Caco-2 (cell line): ENCODE measurements around the gene CD27. TPM values are rescaled to one million over a fixed set of nuclear protein-coding genes. Genes with fewer than 3 reads are reported as not detected.

ENCODE experiments used
- BruUV-seq: library from RNA; stranded (reverse); fragments of 400-500 nt; replicated peaks from 2 replicates; lab custom pipeline; 2021; lab: Mats Ljungman, UMichigan
- CTCF ChIA-PET: fragments of 300-600 bp; sonication (Branson Sonifier 250); formaldehyde crosslinking; loops from one replicate; lab custom pipeline; 2022; ENCODE audit warnings: antibody characterized with exemption; lab: Charles Lee
- POLR2A ChIA-PET: fragments of 300-600 bp; sonication (Branson Sonifier 250); formaldehyde crosslinking; loops from one replicate; lab custom pipeline; 2022; ENCODE audit warnings: antibody characterized with exemption; lab: Charles Lee
- DNase-seq, 2 experiments: peaks; one replicate each; pipeline versions ENCODE4 v3.0.0 to v3.0.0-alpha.2; 2020 to 2022
- H3K27me3 ChIP-seq: replicated peaks from 2 replicates; pipeline ENCODE4 v1.6.0; 2011; ENCODE audit warnings: low read length; ENCODE audit not compliant: control insufficient read depth, insufficient read depth
- H3K36me3 ChIP-seq: 2 replicates; pipeline ENCODE4 v1.5.1; 2011; ENCODE audit warnings: low read length; ENCODE audit not compliant: control insufficient read depth, insufficient read depth
- H3K4me1 ChIP-seq: fragments of 250-450 bp; sonication (Bioruptor Pico); 2 replicates; pipeline ENCODE4 v1.5.1; 2020; ENCODE audit warnings: mild to moderate bottlenecking
- H3K4me3 ChIP-seq: 2 replicates; pipeline ENCODE4 v1.5.1; 2011; ENCODE audit warnings: low read depth, mild to moderate bottlenecking, control low read depth, low read length
- H3K9me3 ChIP-seq: fragments of 250-450 bp; sonication (Bioruptor Pico); 2 replicates; pipeline ENCODE4 v1.5.1; 2020; ENCODE audit warnings: mild to moderate bottlenecking, moderate library complexity
- H3K27ac Mint-ChIP-seq: one replicate; pipeline ENCODE4 v1.8.0; 2022; ENCODE audit warnings: mixed read lengths; ENCODE audit not compliant: unreplicated experiment
- H3K27me3 Mint-ChIP-seq: one replicate; pipeline ENCODE4 v1.8.0; 2022; ENCODE audit warnings: mixed read lengths; ENCODE audit not compliant: insufficient read depth, unreplicated experiment
- H3K36me3 Mint-ChIP-seq: one replicate; pipeline ENCODE4 v1.8.0; 2022; ENCODE audit warnings: mild to moderate bottlenecking, mixed read lengths; ENCODE audit not compliant: insufficient read depth, unreplicated experiment
- H3K4me1 Mint-ChIP-seq: one replicate; pipeline ENCODE4 v1.8.0; 2022; ENCODE audit warnings: low read depth, mixed read lengths; ENCODE audit not compliant: unreplicated experiment
- H3K4me3 Mint-ChIP-seq: one replicate; pipeline ENCODE4 v1.8.0; 2022; ENCODE audit warnings: mild to moderate bottlenecking, moderate library complexity, mixed read lengths; ENCODE audit not compliant: unreplicated experiment
- H3K9me3 Mint-ChIP-seq: one replicate; pipeline ENCODE4 v1.8.0; 2022; ENCODE audit warnings: mixed read lengths; ENCODE audit not compliant: unreplicated experiment
- intact Hi-C: fragments of 100-400 bp; cut with micrococcal nuclease; formaldehyde crosslinking; loops from one replicate; pipeline ENCODE4 v1.10.0; 2022; ENCODE audit not compliant: unreplicated experiment
- total RNA-seq: library from RNA; stranded (reverse); gene quantifications from 2 replicates; pipeline ENCODE4 v1.2.3, GENCODE V29; 2022
- TF ChIP-seq, protein P1 (sequence below), 2 experiments: fragments of 200-600 bp in 1 of 2; IDR thresholded peaks; 1 replicate in 1 of 2; 2 replicates in 1 of 2; pipeline versions ENCODE4 v1.5.1 to v1.8.0; 2011 to 2022; ENCODE audit warnings: antibody characterized with exemption in 1 of 2, control low read depth in 1 of 2, inconsistent platforms in 1 of 2, low read depth in 1 of 2, low read length in 1 of 2, mild to moderate bottlenecking in 1 of 2, moderate library complexity in 1 of 2; ENCODE audit not compliant: insufficient read depth in 1 of 2, severe bottlenecking in 1 of 2, unreplicated experiment in 1 of 2

The CD27 gene
- total RNA-seq, 1 experiment from 2014 or later = not detected

- Mint-ChIP-seq H3K4me3 (peak overlapping the region; percentile 78), H3K27me3 (no peaks in the 10 kb centered on the region), H3K27ac (no peak overlapping the region), H3K36me3 (peaks cover 8% of the 10 kb centered on the region), H3K4me1 (no peaks in the 10 kb centered on the region), H3K9me3 (no peaks in the 10 kb centered on the region)
- H3K36me3 ChIP-seq = 0 out of 2 replicates have a peak, but pooled peaks cover 1% of the 10 kb centered on the region
- H3K4me3 ChIP-seq = no peak overlapping the region
- no peaks in the 10 kb centered on the region for H3K27me3 ChIP-seq
- peak in 1 of 2 experiments; percentile 17 for DNase-seq
- intact Hi-C loops = no loop called here
- ChIA-PET CTCF (no interaction called here), POLR2A (interaction anchor here (2.5 to 3.2 kb wide), 2 partner anchors 18 to 24 kb away, joined by 16 to 52 read pairs; partner anchors contain the start of genes MRPL51 and TAPBPL)
- TF ChIP-seq, protein P1, sequence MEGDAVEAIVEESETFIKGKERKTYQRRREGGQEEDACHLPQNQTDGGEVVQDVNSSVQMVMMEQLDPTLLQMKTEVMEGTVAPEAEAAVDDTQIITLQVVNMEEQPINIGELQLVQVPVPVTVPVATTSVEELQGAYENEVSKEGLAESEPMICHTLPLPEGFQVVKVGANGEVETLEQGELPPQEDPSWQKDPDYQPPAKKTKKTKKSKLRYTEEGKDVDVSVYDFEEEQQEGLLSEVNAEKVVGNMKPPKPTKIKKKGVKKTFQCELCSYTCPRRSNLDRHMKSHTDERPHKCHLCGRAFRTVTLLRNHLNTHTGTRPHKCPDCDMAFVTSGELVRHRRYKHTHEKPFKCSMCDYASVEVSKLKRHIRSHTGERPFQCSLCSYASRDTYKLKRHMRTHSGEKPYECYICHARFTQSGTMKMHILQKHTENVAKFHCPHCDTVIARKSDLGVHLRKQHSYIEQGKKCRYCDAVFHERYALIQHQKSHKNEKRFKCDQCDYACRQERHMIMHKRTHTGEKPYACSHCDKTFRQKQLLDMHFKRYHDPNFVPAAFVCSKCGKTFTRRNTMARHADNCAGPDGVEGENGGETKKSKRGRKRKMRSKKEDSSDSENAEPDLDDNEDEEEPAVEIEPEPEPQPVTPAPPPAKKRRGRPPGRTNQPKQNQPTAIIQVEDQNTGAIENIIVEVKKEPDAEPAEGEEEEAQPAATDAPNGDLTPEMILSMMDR (IDR thresholded peaks at IDR 0.05; ENCODE audit: insufficient read depth in 1 of 2, low read depth in 1 of 2, low read length in 1 of 2, severe bottlenecking in 1 of 2, unreplicated experiment in 1 of 2) = no peak
- H3K9me3 ChIP-seq = no peaks in the 10 kb centered on the region
- H3K4me1 ChIP-seq = no peaks in the 10 kb centered on the region
- BruUV-seq = no TSS peak
Observed at GRCh38 chr12:6469092-6469491, 24.3 kb downstream of the CD27 start.

DNA sequence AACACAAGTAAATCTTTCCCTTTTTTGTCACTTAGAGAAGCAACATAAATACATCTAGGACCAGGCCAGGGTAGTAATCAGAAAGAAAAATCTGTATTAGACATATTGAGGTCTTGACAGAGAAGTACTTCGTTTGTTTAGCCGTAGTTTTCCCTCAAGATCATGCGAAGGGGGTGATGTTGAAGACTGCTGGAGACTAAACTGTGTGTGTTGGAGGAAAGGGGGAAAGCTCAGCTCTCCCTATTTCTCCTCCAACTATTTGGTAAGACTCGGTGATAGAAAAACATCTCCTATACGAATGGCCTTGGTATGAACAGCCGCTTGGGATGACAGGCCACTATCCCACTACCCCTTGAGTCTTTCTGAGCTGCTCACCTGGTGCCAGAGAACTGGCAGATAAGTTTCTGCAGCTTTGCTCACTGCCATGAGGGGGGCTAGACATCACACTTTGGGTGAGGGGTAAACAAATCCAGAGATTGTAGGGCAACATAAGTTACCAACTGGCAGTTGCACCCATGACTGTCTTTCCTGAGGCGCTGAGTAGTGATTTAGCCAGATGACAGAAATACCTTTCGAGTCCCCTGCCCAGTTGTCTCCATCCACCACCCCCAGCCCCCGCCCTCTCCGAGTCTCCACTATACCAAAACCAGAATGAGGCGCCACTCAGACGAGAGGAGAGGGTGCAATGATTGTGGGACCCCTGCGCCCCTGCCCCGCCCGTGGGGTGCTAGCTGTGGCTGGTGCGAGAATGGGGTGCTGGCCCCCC lies 25.0 kb downstream of the CD27 start:
- Mint-ChIP-seq H3K27me3 (no peaks in the 10 kb centered on the region), H3K4me3 (peak overlapping the region; percentile 78), H3K4me1 (peaks cover 4% of the 10 kb centered on the region), H3K9me3 (no peaks in the 10 kb centered on the region), H3K36me3 (peaks cover 8% of the 10 kb centered on the region), H3K27ac (peak overlapping the region; percentile 64)
- Histone ChIP-seq H3K9me3 (no peaks in the 10 kb centered on the region), H3K4me1 (no peaks in the 10 kb centered on the region), H3K36me3 (0 out of 2 replicates have a peak, but pooled peaks cover 1% of the 10 kb centered on the region), H3K27me3 (no peaks in the 10 kb centered on the region), H3K4me3 (peak overlapping the region; percentile 86)
- DNase-seq = peak in 1 of 2 experiments; percentile 38
- CTCF ChIA-PET = interaction anchor here (0.6 to 2.2 kb wide), 9 partner anchors 9 to 147 kb away, joined by 4 to 19 read pairs (median 6); partner anchors contain the start of gene TAPBPL
- POLR2A ChIA-PET = interaction anchor here (0.6 to 3.2 kb wide), 14 partner anchors 10 to 220 kb away, joined by 3 to 57 read pairs (median 10); partner anchors contain the start of genes GAPDH, LTBR, MRPL51 and TAPBPL
- BruUV-seq = TSS peak; percentile 47
- intact Hi-C loops = loop anchor here (1.0 kb wide), 3 partner anchors 17 to 65 kb away; partner anchors contain the start of genes GAPDH, MRPL51 and TAPBPL
- TF ChIP-seq, protein P1 (IDR thresholded peaks at IDR 0.05; ENCODE audit: insufficient read depth in 1 of 2, low read depth in 1 of 2, low read length in 1 of 2, severe bottlenecking in 1 of 2, unreplicated experiment in 1 of 2) = no peak
